Transverse colon (tissue), 4 donors: Measurements from ENCODE around the gene GPR156.

ENCODE experiments used
- CTCF ChIP-seq, 5 experiments: fragments of 200-600 bp in 3 of 5; fragments of 450-650 bp in 2 of 5; sonication (generic) in 3 of 5; IDR thresholded peaks; 1 replicate in 2 of 5; 2 replicates in 3 of 5; pipeline ENCODE4 v1.5.1; 2016 to 2017; ENCODE audit warnings: antibody characterized with exemption in 5 of 5, inconsistent platforms in 3 of 5, mild to moderate bottlenecking in 2 of 5, moderate library complexity in 1 of 5
- POLR2AphosphoS5 ChIP-seq, 3 donors: sonication (generic); formaldehyde crosslinking; IDR thresholded peaks; one replicate each; pipeline ENCODE4 v1.6.1; 2016; ENCODE audit warnings: antibody characterized with exemption in 3 of 3

- TF ChIP-seq CTCF (IDR thresholded peaks at IDR 0.05) (no peak), POLR2AphosphoS5 (IDR thresholded peaks at IDR 0.05) (no peak)
These were observed 127.3 kb downstream of the GPR156 start for GRCh38 chr3:120157681-120158080.
